SK-N-SH (cell line): ENCODE data around the gene ANXA9. TPM values are rescaled to one million over a fixed set of nuclear protein-coding genes. Genes with fewer than 3 reads are reported as not detected.

Source experiments
- CTCF ChIA-PET: fragments of 300-600, 350-600 bp; formaldehyde crosslinking; extraction: SDS; loops from one replicate; lab custom pipeline; 2021; lab: Yijun Ruan, JAX
- POLR2A ChIA-PET: fragments of 350-600 bp; sonication (Branson Sonifier 250); formaldehyde crosslinking; extraction: SDS; loops from one replicate; lab custom pipeline; 2020; ENCODE audit warnings: antibody characterized with exemption, inconsistent platforms; lab: Yijun Ruan, JAX
- DNase-seq: peaks from one replicate; pipeline ENCODE4 v3.0.0; 2012
- H2AFZ ChIP-seq: fragments of 200-600 bp; sonication (generic); 2 replicates; pipeline ENCODE4 v1.8.1; 2016; ENCODE audit warnings: antibody characterized with exemption, mild to moderate bottlenecking, low read depth
- H3F3A ChIP-seq: fragments of 200-600 bp; sonication (generic); replicated peaks from 2 replicates; pipeline ENCODE3; 2016; ENCODE audit warnings: antibody characterized with exemption, mild to moderate bottlenecking; ENCODE audit not compliant: insufficient read depth
- H3K27ac ChIP-seq, 2 experiments: fragments of 200-500 bp in 1 of 2; fragments of 200-600 bp in 1 of 2; sonication (Bioruptor generic) in 1 of 2; sonication (generic), shearing (Covaris generic) in 1 of 2; 2 replicates each; pipeline versions ENCODE4 v1.5.1 to v1.6.1; 2014 to 2016; ENCODE audit warnings: low read depth in 2 of 2, inconsistent platforms in 1 of 2, low read length in 1 of 2, mild to moderate bottlenecking in 1 of 2, mixed read lengths in 1 of 2
- H3K27me3 ChIP-seq: fragments of 200-600 bp; sonication (generic), shearing (Covaris generic); 2 replicates; pipeline ENCODE4 v1.6.1; 2016; ENCODE audit warnings: mixed run types; ENCODE audit not compliant: insufficient read depth
- H3K36me3 ChIP-seq, 2 experiments: fragments of 200-500 bp in 1 of 2; fragments of 200-600 bp in 1 of 2; sonication (Bioruptor generic) in 1 of 2; sonication (generic) in 1 of 2; replicated peaks in 1 of 2; 2 replicates each; pipeline versions ENCODE3 to v1.5.1; 2014 to 2016; ENCODE audit warnings: low read length in 1 of 2, mild to moderate bottlenecking in 1 of 2; ENCODE audit not compliant: insufficient read depth in 2 of 2, control insufficient read depth in 1 of 2
- H3K4me1 ChIP-seq, 2 experiments: fragments of 200-500 bp in 1 of 2; fragments of 200-600 bp in 1 of 2; sonication (Bioruptor generic) in 1 of 2; sonication (generic), shearing (Covaris generic) in 1 of 2; 2 replicates each; pipeline versions ENCODE4 v1.5.1 to v1.6.1; 2014 to 2016; ENCODE audit warnings: low read depth in 1 of 2, low read length in 1 of 2, mixed run types in 1 of 2; ENCODE audit not compliant: insufficient read depth in 2 of 2, control insufficient read depth in 1 of 2
- H3K4me2 ChIP-seq: fragments of 200-600 bp; sonication (generic), shearing (Covaris generic); 2 replicates; pipeline ENCODE4 v1.6.1; 2017; ENCODE audit warnings: mixed run types
- H3K4me3 ChIP-seq, 2 experiments: fragments of 200-500 bp in 1 of 2; fragments of 200-600 bp in 1 of 2; sonication (Bioruptor generic) in 1 of 2; sonication (generic), shearing (Covaris generic) in 1 of 2; 2 replicates each; pipeline versions ENCODE4 v1.5.1 to v1.8.1; 2014 to 2016; ENCODE audit warnings: low read depth in 2 of 2, inconsistent platforms in 1 of 2, low read length in 1 of 2, mild to moderate bottlenecking in 1 of 2, mixed read lengths in 1 of 2, moderate library complexity in 1 of 2
- H3K79me2 ChIP-seq: fragments of 200-600 bp; sonication (generic); 2 replicates; pipeline ENCODE4 v1.8.1; 2017; ENCODE audit warnings: mild to moderate bottlenecking; ENCODE audit not compliant: insufficient read depth
- H3K9ac ChIP-seq: fragments of 200-600 bp; sonication (generic); 2 replicates; pipeline ENCODE4 v1.6.1; 2017; ENCODE audit warnings: mixed run types
- H3K9me2 ChIP-seq: fragments of 200-600 bp; sonication (generic); 2 replicates; pipeline ENCODE4 v1.6.1; 2017; ENCODE audit warnings: mixed run types
- H3K9me3 ChIP-seq: fragments of 200-600 bp; sonication (generic); 2 replicates; pipeline ENCODE4 v1.6.1; 2017; ENCODE audit warnings: mixed run types, mild to moderate bottlenecking, moderate library complexity
- H4K20me1 ChIP-seq: fragments of 200-600 bp; sonication (generic); 2 replicates; pipeline ENCODE4 v1.6.1; 2017; ENCODE audit warnings: mild to moderate bottlenecking, mixed run types; ENCODE audit not compliant: insufficient read depth
- CHD2 ChIP-seq: fragments of 150-350 bp; IDR thresholded peaks from 2 replicates; pipeline ENCODE4 v1.6.1; 2018; ENCODE audit warnings: low read length; ENCODE audit not compliant: partially characterized antibody
- EZH2phosphoT487 ChIP-seq: fragments of 200-600 bp; sonication (generic); IDR thresholded peaks from 2 replicates; pipeline ENCODE4 v1.6.1; 2017; ENCODE audit warnings: low read depth, mixed run types, mild to moderate bottlenecking, antibody characterized with exemption, moderate library complexity, borderline replicate concordance
- FOXJ3 ChIP-seq: sonication (generic); formaldehyde crosslinking; IDR thresholded peaks from 2 replicates; pipeline ENCODE4 v1.5.1; 2020; ENCODE audit warnings: mild to moderate bottlenecking, missing genetic modification reagents
- RXRA ChIP-seq: IDR thresholded peaks from 2 replicates; pipeline ENCODE4 v1.4.0; 2012; ENCODE audit warnings: low read depth, mild to moderate bottlenecking, borderline replicate concordance
- SMC3 ChIP-seq: IDR thresholded peaks from 2 replicates; pipeline ENCODE4 v1.6.1; 2012; ENCODE audit warnings: low read depth, low read length, improper control_type of control experiment
- TAF1 ChIP-seq: IDR thresholded peaks from 2 replicates; pipeline ENCODE4 v1.6.1; 2012; ENCODE audit warnings: low read depth, mild to moderate bottlenecking, low read length, moderate library complexity, borderline replicate concordance
- WGBS: methylation state at CpG from one replicate; pipeline ENCODE4 v1.1.6; 2017; ENCODE audit warnings: low lambda C conversion rate; 5-methylcytosine and 5-hydroxymethylcytosine counted together
- polyA plus RNA-seq, 3 experiments: library from polyadenylated mRNA; depleted of rRNA; stranded (reverse); fragments of >200 nt; gene quantifications; 2 replicates each; pipeline ENCODE4 v1.2.3, GENCODE V29; 2012
- TF ChIP-seq, protein P1 (sequence below): IDR thresholded peaks from 2 replicates; pipeline ENCODE4; 2012
- TF ChIP-seq, protein P2 (sequence below): IDR thresholded peaks from 2 replicates; pipeline ENCODE4 v1.6.1; 2012; ENCODE audit warnings: mild to moderate bottlenecking, low read depth, low read length, moderate library complexity
- TF ChIP-seq, protein P3 (sequence below): IDR thresholded peaks from 2 replicates; pipeline ENCODE4 v1.4.0; 2012; ENCODE audit warnings: low read depth
- TF ChIP-seq, protein P4 (sequence below): IDR thresholded peaks from 2 replicates; pipeline ENCODE4 v1.4.0; 2012; ENCODE audit warnings: low read depth, borderline replicate concordance
- TF ChIP-seq, protein P5 (sequence below): fragments of 150-350 bp; IDR thresholded peaks from 2 replicates; pipeline ENCODE4 v1.6.1; 2017; ENCODE audit warnings: antibody characterized with exemption, low read length, low read depth, borderline replicate concordance

ANXA9 gene
- polyA plus RNA-seq, 1 of the 3 experiments (the other 2 are of a cell fraction) = 0.07 TPM

DNA sequence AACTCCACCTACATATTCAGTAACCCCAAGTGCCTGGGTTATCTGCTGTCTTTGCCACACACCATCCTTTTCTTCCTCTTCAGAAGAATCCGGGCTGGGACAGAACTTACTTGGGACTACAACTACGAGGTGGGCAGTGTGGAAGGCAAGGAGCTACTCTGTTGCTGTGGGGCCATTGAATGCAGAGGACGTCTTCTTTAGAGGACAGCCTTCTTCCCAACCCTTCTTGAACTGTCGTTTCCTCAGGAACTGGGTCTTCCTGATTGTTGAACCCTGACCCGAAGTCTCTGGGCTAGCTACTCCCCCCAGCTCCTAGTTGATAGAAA lies 18.0 kb upstream of the ANXA9 start:
- CTCF ChIA-PET = no interaction called here
- WGBS = 93% methylated on average over 5 of the region's 5 CpGs

DNA sequence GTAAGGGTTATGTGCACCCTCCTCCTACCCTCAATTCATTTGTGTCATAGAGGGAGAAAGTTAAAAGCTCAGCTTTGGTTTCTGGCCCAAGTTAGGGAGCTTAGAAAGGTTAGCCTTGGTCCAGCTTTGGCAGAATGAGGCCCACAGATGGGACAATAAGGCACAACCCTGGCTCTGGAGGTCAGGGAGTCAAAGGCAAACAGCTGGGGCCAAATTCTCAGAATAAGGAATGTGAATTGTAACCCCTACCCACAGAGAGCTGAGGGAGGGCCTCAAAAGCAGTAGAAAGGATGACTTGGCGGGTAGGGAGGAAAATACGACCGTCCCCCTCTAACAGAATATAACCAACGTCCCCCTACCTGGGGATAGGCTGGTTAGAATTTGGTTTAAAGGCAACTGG lies 16.5 kb upstream of the ANXA9 start:
- H3K27ac ChIP-seq = no peak overlapping the region
- CTCF ChIA-PET = interaction anchor here (1.1 to 1.2 kb wide), 3 partner anchors 17 to 30 kb away, joined by 3 to 5 read pairs (median 3); no protein-coding TSS in a partner anchor
- 93% methylated on average over 4 of the region's 4 CpGs for WGBS
- peaks cover 64 to 73% of the 10 kb centered on the region in 2 experiments for H3K36me3 ChIP-seq
- H3K4me1 ChIP-seq = peaks cover 0 to under 1% of the 10 kb centered on the region in 2 experiments; a peak in 1 of 4 replicates
- H3K9ac ChIP-seq = no peak overlapping the region
- no peaks in the 10 kb centered on the region for H3K9me2 ChIP-seq
- POLR2A ChIA-PET = interaction anchor here (0.6 to 1.4 kb wide), 4 partner anchors 10 to 55 kb away, joined by 3 to 4 read pairs (median 3); partner anchors contain the start of gene CERS2
- H4K20me1 ChIP-seq = peaks cover 22% of the 10 kb centered on the region
- H3K9me3 ChIP-seq = no peaks in the 10 kb centered on the region
- H3K4me3 ChIP-seq = no peak overlapping the region
- H3K27me3 ChIP-seq = no peaks in the 10 kb centered on the region
- H2AFZ ChIP-seq = no peak overlapping the region
- peaks cover 35% of the 10 kb centered on the region for H3K79me2 ChIP-seq
- peaks cover 20% of the 10 kb centered on the region for H3F3A ChIP-seq
- H3K4me2 ChIP-seq = no peak overlapping the region
- DNase-seq = no peak
- TF ChIP-seq FOXJ3 (CRISPR knock-in tag) (no peak), EZH2phosphoT487 (no peak), SMC3 (no peak), CHD2 (no peak), TAF1 (no peak), RXRA (no peak)
- TF ChIP-seq, protein P1, sequence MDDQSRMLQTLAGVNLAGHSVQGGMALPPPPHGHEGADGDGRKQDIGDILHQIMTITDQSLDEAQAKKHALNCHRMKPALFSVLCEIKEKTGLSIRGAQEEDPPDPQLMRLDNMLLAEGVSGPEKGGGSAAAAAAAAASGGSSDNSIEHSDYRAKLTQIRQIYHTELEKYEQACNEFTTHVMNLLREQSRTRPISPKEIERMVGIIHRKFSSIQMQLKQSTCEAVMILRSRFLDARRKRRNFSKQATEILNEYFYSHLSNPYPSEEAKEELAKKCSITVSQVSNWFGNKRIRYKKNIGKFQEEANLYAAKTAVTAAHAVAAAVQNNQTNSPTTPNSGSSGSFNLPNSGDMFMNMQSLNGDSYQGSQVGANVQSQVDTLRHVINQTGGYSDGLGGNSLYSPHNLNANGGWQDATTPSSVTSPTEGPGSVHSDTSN = no peak
- TF ChIP-seq, protein P2, sequence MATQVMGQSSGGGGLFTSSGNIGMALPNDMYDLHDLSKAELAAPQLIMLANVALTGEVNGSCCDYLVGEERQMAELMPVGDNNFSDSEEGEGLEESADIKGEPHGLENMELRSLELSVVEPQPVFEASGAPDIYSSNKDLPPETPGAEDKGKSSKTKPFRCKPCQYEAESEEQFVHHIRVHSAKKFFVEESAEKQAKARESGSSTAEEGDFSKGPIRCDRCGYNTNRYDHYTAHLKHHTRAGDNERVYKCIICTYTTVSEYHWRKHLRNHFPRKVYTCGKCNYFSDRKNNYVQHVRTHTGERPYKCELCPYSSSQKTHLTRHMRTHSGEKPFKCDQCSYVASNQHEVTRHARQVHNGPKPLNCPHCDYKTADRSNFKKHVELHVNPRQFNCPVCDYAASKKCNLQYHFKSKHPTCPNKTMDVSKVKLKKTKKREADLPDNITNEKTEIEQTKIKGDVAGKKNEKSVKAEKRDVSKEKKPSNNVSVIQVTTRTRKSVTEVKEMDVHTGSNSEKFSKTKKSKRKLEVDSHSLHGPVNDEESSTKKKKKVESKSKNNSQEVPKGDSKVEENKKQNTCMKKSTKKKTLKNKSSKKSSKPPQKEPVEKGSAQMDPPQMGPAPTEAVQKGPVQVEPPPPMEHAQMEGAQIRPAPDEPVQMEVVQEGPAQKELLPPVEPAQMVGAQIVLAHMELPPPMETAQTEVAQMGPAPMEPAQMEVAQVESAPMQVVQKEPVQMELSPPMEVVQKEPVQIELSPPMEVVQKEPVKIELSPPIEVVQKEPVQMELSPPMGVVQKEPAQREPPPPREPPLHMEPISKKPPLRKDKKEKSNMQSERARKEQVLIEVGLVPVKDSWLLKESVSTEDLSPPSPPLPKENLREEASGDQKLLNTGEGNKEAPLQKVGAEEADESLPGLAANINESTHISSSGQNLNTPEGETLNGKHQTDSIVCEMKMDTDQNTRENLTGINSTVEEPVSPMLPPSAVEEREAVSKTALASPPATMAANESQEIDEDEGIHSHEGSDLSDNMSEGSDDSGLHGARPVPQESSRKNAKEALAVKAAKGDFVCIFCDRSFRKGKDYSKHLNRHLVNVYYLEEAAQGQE = no peak
- TF ChIP-seq, protein P3, sequence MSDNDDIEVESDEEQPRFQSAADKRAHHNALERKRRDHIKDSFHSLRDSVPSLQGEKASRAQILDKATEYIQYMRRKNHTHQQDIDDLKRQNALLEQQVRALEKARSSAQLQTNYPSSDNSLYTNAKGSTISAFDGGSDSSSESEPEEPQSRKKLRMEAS = no peak
- TF ChIP-seq, protein P4, sequence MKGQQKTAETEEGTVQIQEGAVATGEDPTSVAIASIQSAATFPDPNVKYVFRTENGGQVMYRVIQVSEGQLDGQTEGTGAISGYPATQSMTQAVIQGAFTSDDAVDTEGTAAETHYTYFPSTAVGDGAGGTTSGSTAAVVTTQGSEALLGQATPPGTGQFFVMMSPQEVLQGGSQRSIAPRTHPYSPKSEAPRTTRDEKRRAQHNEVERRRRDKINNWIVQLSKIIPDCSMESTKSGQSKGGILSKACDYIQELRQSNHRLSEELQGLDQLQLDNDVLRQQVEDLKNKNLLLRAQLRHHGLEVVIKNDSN = no peak
- TF ChIP-seq, all 33 proteins: peak for 0

More for the DNA sequence above, 18.0 kb upstream of the ANXA9 start:
- H3K27ac ChIP-seq = no peak overlapping the region
- H3K9me3 ChIP-seq = no peaks in the 10 kb centered on the region
- no peak for DNase-seq
- H3K36me3 ChIP-seq = peaks cover 75 to 81% of the 10 kb centered on the region in 2 experiments
- H2AFZ ChIP-seq = no peak overlapping the region
- peaks cover 20% of the 10 kb centered on the region for H3F3A ChIP-seq
- no peaks in the 10 kb centered on the region for H3K9me2 ChIP-seq
- H3K79me2 ChIP-seq = peaks cover 20% of the 10 kb centered on the region; the same call in 1 of the 2 replicates
- no peak overlapping the region for H3K9ac ChIP-seq
- no peak overlapping the region for H3K4me2 ChIP-seq
- TF ChIP-seq, protein P3 = no peak
- TF ChIP-seq, protein P5, sequence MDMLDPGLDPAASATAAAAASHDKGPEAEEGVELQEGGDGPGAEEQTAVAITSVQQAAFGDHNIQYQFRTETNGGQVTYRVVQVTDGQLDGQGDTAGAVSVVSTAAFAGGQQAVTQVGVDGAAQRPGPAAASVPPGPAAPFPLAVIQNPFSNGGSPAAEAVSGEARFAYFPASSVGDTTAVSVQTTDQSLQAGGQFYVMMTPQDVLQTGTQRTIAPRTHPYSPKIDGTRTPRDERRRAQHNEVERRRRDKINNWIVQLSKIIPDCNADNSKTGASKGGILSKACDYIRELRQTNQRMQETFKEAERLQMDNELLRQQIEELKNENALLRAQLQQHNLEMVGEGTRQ = no peak
- no peak for TF ChIP-seq CHD2
- TF ChIP-seq, all 33 proteins: peak for 0
- H3K27me3 ChIP-seq = no peaks in the 10 kb centered on the region
- POLR2A ChIA-PET = no interaction called here
- H4K20me1 ChIP-seq = peaks cover 9% of the 10 kb centered on the region
- no peaks in the 10 kb centered on the region for H3K4me1 ChIP-seq
- H3K4me3 ChIP-seq = no peak overlapping the region
